HG03159 (cell line): Measurements from ENCODE around the gene ELP5.

Source experiments
- ATAC-seq: cut with Tn5 transposase; IDR thresholded peaks from one replicate; pipeline ENCODE4 v1.9.1; 2021; ENCODE audit warnings: mild to moderate bottlenecking, moderate library complexity; ENCODE audit not compliant: unreplicated experiment

ELP5 gene, protein sequence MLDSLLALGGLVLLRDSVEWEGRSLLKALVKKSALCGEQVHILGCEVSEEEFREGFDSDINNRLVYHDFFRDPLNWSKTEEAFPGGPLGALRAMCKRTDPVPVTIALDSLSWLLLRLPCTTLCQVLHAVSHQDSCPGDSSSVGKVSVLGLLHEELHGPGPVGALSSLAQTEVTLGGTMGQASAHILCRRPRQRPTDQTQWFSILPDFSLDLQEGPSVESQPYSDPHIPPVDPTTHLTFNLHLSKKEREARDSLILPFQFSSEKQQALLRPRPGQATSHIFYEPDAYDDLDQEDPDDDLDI

GRCh38 chr17:7252176-7253043 is at the start of gene ELP5:
Gene ELP5 (plus strand): TSS chr17:7252215. CDS start chr17:7252551, 336 bp downstream.
- ATAC-seq, result peak; percentile 59

DNA sequence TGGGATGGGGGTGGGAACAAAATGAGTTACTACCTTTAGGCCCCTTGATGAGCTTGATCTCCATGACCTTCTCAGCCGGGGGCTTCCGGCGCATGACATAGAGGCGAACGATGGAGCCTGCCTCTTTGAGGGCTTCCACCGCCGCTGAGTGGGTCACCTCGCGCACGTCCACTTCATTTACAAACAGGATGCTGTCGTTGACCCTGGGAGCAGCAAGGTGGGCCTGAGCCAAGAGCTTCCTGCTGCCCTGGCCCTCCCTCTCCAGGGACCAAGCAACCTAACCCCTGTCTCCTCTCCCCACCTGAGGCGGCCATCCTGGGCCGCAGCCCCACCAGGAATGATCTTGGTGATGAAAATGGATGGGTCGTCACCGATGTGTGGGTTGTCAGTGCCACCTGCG is 48.6 kb upstream of the ELP5 start:
- ATAC-seq, result no peak

DNA sequence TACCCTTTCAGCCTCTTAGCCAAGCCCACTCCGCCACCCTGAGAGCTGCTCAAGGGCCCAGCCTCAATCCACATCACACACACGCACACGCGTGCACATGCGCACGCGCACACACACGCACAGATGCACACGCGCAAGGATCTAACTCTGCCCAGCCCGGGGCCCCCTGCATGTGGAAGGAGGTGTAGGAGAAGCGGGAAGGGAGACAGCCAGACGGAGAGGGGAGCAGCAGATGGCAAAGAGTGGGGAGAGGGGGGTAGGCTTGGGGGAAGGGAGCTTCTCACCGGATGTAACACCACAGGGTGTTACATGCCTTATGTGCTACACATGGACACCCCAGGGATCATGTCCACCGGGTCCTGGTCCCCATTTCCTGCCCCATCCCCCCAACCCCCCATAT is 47.7 kb upstream of the ELP5 start:
- no peak for ATAC-seq

GRCh38 chr17:7204828-7205461 is 47.1 kb upstream of the ELP5 start:
- peak; percentile 72 for ATAC-seq

DNA sequence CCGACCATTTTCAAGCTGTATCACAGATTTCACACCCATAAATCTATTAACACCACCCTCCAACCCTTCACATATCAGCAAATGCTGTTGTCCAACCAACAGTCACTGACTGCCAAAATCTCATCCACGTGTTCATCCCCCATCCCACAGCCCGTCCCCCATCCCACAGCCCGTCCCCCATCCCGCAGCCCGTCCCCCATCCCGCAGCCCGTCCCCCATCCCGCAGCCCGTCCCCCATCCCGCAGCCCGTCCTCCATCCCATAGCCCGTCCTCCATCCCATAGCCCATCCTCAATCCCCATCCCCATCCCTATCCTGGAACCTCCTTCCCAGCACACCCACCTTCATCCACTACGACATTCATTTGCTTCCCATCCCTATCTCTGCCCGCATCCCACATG is 46.5 kb upstream of the ELP5 start:
- ATAC-seq, result no peak

- no peak for ATAC-seq
These were observed 44.7 kb upstream of the ELP5 start for GRCh38 chr17:7207120-7208001.

- no peak for ATAC-seq
These were observed 43.9 kb upstream of the ELP5 start for GRCh38 chr17:7208027-7208571.

- ATAC-seq, result no peak
These were observed 43.1 kb upstream of the ELP5 start for GRCh38 chr17:7208754-7209460.

GRCh38 chr17:7211491-7212273 is 40.3 kb upstream of the ELP5 start:
- no peak for ATAC-seq

DNA sequence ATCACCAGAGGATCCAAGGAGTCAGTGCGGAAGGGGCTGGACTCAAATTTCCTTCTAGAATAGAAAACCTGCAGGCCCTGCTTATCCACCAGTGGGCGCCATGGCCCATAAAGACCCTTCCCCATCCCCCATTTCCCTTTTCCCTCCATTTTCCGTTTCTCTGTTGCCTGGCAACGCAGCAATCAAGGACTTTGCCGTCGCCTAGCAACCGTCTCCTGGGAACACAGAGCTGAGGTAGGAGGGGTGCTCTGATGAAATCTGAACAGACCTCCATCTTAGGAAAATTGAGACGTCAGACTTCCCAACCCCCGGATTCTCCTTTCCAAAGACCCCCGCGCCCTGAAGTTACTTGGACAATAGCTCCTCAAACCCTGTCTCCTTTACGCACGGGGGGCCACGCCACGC is 38.1 kb upstream of the ELP5 start:
- no peak for ATAC-seq

GRCh38 chr17:7214300-7215135 is 37.5 kb upstream of the ELP5 start:
- peak; percentile 81 for ATAC-seq

DNA sequence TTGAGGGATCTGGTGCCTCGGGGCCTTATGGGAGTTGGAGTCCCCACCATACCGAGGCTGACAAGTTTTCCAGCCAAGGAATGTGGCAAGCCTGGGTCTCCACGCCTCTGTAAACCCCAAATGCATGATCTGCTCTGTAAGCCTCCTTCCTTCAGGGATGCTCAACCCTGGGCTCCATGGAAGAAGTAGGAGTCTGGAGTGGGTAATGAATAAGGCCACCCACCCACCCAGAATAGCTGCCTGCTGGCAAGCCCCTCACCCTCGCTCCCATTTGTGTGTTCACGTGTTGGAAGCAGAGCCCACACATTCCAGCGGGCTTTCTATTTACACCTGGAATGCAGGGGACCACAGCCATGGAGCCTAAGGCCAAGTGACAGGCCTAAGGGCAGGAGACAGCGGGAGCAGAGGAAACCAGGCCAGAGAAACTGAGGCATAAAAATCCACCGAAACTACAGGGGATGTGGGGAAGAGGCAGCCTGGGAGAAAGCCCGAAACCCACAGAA is 36.8 kb upstream of the ELP5 start:
- no peak for ATAC-seq

- no peak for ATAC-seq
These were observed 36.3 kb upstream of the ELP5 start for GRCh38 chr17:7215652-7216180.

DNA sequence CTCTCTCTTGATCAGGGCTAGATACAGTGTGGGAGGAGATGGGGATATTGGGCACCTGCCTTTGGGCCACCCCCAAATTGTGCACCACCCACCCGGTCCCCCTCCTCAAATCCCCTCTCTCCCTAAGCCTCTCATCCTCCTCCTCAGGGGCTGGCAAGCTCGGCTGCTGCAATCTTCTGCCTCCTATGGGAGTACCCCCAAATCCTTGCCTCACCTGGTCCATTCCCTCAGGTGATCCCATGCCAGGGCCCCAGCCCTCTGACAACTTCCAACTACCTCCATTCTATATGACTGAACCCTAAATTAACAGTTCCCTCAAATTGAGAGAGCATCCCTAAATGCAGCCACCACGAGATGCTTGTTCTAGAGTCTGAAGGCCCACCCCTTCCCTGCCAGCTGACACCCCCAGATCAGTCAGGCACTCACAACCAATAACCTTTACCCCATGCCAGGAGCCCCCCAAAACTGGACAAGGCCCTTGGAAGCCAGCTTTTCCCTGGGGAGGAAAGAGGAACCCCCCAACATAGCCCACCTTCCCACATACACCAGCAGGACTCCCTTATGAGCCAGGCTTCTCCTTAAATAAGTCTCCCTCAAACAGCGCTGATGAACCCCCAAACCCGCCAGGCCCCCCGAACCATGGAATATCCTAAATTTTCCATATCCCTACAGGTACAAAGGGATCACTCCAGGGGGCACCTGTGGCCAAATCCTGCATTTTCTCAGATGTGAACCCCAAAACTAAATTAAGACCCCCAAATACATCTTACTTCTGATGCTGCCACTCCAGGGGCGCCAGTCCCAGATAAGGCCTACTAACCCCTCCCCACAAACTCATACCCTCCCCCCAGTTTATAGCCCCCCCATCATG is 35.5 kb upstream of the ELP5 start:
- ATAC-seq, result no peak

- ATAC-seq, result no peak
These were observed 34.7 kb upstream of the ELP5 start for GRCh38 chr17:7217113-7217987.

DNA sequence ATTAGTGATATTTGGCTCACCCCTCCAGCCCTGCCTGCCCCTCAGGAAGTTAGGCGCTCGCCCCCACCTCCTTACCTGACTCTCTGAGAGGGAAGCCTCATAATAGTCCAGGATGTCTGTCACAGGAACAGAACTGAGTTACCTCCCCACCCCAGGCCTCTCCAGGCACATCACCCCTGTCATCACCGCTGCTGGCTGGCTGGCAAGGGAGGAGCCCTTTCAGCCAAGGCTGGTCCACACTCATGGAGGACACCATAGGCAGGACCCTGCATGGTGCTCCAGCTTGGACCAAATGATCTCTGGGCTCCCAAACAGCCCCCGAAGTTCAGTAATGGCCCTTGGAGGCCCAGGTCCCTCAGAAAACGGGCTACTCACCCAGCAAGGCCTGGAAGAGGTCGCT is 33.8 kb upstream of the ELP5 start:
- ATAC-seq, result no peak
